AG09319 (cell line): ENCODE results near the gene VPS4A.
"Not testable (repeated sequence)": the region's sequence is repeated elsewhere in the genome, so short reads cannot be mapped to it uniquely, and the experiment has no call there.

Source experiments
- DNase-seq: peaks from one replicate; pipeline ENCODE4 v3.0.0-alpha.2; 2010; ENCODE audit warnings: low read depth; ENCODE audit errors: extremely low read depth
- CTCF ChIP-seq: IDR thresholded peaks from 2 replicates; pipeline ENCODE4 v1.5.1; 2011; ENCODE audit warnings: low read depth, mild to moderate bottlenecking, inconsistent platforms, low read length, moderate library complexity

VPS4A gene

GRCh38 chr16:69293401-69293800 lies 17.7 kb upstream of the VPS4A start:
- TF ChIP-seq CTCF = no peak
- no peak for DNase-seq

- TF ChIP-seq CTCF = no peak
- no peak for DNase-seq
These were observed 17.1 kb upstream of the VPS4A start for GRCh38 chr16:69294051-69294450.

GRCh38 chr16:69296771-69297170 lies 14.4 kb upstream of the VPS4A start:
- not testable (repeated sequence) for DNase-seq

GRCh38 chr16:69298261-69298660 lies 12.9 kb upstream of the VPS4A start:
- TF ChIP-seq CTCF = no peak

GRCh38 chr16:69301187-69301586 lies 10.0 kb upstream of the VPS4A start:
- DNase-seq = no peak
- no peak for TF ChIP-seq CTCF

More at GRCh38 chr16:69298261-69298660, 12.9 kb upstream of the VPS4A start:
- DNase-seq = no peak

- DNase-seq = no peak
- TF ChIP-seq CTCF = no peak
These were observed 9.3 kb upstream of the VPS4A start for GRCh38 chr16:69301861-69302260.

- DNase-seq = no peak
- no peak for TF ChIP-seq CTCF
These were observed 8.8 kb upstream of the VPS4A start for GRCh38 chr16:69302301-69302700.

GRCh38 chr16:69306031-69306430 lies 5.1 kb upstream of the VPS4A start:
- TF ChIP-seq CTCF = no peak
- no peak for DNase-seq
